Amygdala (tissue), 56 donors: ENCODE measurements around the gene ZMIZ1.

ENCODE experiments used
- DNase-seq, 56 donors: peaks; one replicate each; lab custom pipeline; 2025; lab: John Stamatoyannopoulos, UW

ZMIZ1 gene

GRCh38 chr10:79190740-79191261 lies 122.0 kb downstream of the ZMIZ1 start:
- no peak for DNase-seq

GRCh38 chr10:79191951-79192676 lies 123.3 kb downstream of the ZMIZ1 start:
- no peak for DNase-seq

DNA sequence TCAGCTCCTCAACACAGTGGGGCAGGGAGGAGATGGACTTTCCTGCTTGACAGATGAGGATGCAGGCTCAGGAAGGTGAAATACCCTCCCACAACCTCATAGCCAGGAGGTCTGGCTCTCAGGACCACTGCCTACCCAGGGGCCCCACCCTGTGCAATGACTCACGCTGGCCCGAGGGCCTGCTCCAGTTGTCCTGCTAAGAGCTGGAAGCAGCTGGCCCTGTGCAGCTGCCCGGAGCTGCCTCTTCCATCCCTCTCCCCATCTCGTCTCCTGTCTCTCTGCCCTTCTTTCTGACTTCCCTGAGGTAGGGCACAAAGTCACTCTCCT lies 123.9 kb downstream of the ZMIZ1 start:
- DNase-seq = peak in 4 of 56 donors; percentile 14 to 33 (median 22)

DNA sequence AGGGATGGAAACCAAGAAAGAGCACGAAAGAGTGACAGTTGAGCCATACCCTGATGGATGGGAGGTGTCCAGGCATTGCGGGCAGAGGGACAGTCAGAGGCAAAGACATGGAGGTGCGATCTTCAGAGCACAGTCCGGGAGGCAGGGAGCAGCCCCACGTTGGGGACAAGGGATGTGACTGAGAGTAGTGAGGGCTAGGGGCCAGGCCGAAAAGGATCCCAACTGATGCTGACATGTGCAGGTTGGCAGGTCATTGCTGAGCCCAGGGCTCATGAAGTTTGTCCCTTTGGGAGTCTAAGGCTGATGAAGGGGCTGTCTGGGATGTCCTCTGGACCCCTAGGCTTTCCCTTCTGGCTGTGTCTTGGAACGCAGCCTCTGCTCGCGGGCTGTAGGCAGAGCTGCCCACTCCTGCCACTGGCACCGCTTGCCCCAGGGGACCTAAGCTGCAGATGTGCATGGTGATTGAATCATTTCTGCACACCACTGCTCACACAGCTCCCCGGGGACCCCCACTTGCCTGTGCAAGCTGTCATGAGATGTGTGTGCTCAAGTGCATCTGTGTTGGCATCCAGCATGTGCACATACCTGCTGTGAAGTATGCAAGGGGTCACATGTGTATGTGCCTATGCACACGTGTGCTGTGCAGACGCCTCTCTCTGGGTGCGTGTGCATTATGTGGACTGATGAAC lies 125.1 kb downstream of the ZMIZ1 start:
- DNase-seq = no peak

DNA sequence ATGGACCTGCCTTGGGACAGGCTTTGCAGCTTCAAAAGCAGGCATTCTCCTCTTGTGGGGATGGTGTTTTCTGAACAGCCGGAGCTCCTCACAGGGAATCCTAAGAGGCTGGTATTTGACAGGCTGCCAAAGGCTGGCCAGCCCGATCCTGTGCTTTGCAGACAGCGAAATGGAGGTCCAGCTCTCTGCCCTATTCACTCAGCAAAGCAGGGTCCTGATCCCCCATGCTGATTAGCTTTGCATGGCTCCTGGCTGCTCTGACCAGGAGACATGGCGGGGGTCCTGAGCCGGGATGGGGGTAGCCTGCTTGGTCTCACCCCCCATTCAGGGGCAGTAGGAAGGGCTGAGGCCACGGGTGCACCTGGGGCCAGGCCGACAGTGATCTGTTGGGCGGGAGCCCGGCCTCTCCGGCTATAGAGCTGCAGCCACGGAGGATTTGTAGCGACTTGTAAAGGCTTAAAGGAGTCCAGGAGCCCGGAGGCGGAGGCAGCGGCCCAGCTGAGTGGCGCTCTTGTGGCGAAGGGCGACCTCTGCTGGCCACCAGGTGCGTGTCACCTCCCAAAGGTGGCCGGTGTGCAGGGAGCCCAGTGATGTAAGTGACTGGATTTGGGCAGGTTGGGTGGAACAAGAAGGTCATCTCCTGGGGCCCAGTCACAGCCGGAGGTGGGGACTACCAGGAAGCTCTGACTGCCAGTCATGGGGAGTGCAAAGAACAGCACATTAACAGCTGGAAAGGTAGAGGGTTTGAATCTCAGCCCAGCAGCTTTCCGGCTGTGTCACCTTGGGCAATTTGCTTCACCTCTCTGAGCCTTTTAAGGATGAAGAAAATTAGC lies 126.5 kb downstream of the ZMIZ1 start:
- peak; percentile 27 to 86 (median 70) for DNase-seq

GRCh38 chr10:79196470-79197461 lies 128.0 kb downstream of the ZMIZ1 start:
- DNase-seq = peak in 32 of 56 donors; percentile 19 to 77 (median 42)

GRCh38 chr10:79197558-79197957 lies 128.8 kb downstream of the ZMIZ1 start:
- no peak for DNase-seq

DNA sequence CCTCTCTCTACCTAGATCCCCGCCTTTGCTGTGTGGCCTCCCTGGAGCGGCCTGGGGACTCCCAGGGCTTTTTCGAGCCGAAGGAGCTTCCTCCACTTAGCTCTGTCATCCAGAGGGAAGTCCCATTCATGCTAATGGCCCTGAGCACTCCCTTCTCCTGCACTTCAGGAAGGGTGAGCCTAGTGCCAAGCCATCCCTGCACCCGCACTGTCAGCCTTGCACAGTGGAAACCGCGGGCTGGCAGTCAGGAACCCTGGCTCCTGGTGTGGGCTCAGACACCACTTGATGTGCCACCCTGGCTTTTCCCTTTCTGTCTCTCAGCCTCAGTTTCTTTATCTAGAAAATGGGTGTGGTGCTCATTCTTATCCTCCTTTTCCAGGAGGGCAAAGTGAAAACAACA lies 131.6 kb downstream of the ZMIZ1 start:
- no peak for DNase-seq

GRCh38 chr10:79201706-79202105 lies 132.9 kb downstream of the ZMIZ1 start:
- DNase-seq = no peak

DNA sequence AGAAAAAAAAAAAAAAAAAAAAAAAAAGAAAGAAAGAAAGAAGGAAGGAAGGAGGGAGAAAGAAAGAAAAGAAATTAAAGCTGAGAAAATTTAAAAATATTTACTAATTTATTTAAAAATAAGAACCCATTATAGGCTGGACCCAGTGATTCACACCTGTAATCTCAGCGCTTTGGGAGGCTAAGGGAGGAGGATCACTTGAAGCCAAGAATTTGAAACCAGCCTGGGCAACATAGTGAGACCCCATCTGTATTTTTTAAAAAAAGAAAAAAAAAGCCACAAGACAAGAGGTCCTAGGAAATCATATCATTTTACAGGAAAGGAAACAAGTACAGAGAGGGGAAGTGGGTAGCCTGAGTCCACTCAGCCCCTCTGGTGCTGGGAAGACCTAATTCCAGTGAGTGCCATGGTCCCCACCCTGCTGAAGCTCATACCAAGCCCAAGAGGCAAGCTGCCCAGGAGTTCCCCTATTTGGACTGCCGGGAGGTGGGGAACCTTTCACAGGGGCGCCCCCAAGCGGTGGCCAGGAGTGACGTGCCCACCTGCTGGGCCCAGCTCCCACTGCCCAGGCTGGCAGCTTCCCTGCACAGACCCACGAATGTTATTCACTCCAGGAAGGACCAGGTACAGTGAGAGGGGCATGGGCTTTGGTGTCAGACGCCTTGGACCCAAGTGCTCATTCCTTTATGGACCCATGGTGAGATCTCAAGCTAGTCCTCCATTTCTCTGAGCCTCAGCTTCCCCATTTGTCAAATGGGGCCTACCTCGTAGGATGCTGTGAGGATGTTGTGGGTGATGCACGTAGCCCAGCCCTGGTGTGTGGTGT lies 133.6 kb downstream of the ZMIZ1 start:
- DNase-seq = peak in 5 of 56 donors; percentile 15 to 44 (median 31)

- DNase-seq = no peak
Measured at GRCh38 chr10:79203014-79203644, 134.4 kb downstream of the ZMIZ1 start.

GRCh38 chr10:79203833-79204232 lies 135.1 kb downstream of the ZMIZ1 start:
- DNase-seq = peak in 14 of 56 donors; percentile 17 to 59 (median 39)

DNA sequence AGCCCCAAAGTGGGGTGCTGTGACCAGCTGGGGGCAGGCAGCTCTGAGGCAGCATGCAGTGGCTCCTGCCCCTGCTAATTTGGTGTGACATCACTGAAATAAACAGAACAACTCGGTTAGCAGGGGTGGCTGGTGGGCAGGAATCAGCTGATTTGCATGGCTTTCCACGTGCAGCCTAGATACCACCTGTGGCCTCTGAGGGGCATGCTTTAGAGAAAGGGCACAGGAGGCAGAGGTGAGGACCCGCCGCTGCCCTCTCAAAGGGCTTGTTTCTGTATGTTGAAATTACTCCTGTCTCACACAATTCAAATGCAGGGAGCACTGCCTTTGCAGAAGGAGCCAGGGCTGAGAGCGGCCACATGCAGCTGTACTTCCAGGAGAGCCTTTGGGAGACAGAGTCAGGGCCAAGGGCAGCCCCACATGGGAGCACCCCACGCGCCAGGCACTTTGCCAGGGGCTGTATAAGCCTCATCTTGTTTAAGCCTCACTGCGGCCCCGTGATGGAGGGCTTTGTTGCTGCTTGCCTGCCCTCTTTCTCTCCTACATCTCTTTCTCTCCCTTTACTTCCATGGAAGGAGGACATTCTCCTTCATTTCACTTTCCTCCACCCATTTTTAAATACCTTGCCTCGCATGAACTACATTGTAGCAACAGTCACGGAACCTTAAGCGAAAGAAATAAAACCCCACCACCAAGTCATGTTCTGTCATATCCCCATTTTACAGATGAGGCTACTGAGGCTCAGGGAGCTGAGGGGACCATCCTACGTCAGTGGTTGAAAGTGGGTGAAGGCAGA lies 137.7 kb downstream of the ZMIZ1 start:
- DNase-seq = peak in 32 of 56 donors; percentile 15 to 77 (median 48)

- DNase-seq = no peak
Measured at GRCh38 chr10:79207096-79207357, 138.3 kb downstream of the ZMIZ1 start.

- DNase-seq = no peak
Measured at GRCh38 chr10:79207726-79208125, 139.0 kb downstream of the ZMIZ1 start.

DNA sequence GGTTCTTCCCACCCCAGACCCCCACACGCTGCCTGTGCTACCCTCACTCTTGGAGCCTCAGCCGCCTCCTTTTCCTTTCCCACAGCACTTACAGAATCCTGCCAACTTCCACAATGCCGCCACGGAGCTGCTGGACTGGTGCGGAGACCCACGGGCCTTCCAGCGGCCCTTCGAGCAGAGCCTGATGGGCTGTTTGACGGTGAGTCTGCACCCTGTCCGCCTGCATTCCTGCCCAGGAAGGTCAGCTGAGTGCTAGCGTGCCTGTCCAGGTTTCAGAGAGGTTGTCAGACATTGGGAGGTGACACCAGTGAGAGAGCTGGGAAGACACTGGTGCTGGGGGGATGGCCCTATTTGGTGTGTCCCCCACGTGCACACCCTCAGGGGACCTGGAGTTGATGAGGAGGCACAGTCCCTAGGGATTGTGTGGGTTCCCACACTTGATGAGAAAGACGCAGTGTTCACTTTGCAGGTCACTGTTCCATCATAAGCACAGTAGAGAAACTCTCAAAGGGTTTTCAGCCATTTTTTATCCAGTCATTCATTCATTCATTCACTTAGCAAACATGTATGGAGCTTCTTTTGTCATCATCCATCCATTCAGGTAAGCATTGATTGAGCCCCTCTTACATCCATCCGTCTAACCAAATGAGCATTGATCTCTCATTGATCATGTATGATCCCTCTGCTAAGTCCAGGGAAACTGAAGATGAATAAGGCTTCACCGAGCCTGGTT lies 139.7 kb downstream of the ZMIZ1 start:
- no peak for DNase-seq

DNA sequence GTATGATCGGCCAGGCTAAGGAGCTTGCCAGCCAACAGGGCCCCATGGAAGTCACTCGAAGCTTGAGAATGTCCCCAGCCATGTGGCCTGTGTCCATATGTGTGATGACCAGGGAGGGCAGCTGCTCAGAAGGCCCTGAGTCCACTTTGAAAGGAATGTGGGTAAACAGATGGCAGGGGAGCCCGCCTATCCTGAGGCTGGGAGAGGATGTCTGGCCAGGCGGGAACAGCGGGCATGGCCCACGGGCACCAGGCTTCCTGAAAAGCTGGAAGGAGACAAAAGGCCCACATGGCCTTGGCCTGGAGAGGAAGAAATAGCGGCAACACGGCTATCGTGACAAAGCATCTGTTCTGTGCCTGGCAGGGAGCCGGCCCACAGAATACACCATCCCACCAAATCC lies 140.6 kb downstream of the ZMIZ1 start:
- DNase-seq = no peak
